ENCODE results near the gene LYZ.

LYZ gene

DNA sequence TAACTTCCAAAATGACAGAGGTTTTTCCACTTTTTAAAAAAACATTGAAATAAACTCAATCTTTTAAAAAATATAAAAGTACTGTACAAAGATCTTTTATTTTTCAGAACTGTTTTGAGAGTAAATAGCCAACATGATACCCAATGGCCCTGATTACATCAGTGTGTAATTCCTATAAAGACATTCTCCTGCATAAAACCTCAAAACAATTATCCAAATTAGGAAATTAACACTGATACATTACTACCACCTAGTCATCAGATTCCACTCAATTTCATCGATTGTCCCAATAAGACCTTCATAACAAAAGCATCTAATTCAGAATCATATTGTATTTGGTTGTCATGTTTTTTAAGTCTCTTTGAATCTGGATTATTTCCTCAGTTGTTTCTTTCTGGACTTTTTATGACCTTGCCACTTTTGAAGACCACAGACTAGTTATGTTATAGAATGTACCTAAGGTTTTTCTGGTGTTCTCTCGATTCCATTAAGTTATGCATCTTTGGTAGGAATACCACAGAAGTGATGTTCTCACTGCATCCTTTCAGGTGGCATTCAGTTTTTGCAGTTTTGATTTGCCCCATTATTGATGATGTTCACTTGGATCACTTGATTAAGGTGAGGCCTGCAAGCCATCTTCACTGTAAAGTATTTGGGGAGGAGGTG is 7.3 kb downstream of the LYZ start:
- no peak for DNase-seq (ENCODE audit: low read depth)
- H3K4me3 ChIP-seq (ENCODE audit: low read length), result no peak overlapping the region
- TF ChIP-seq, protein P1, sequence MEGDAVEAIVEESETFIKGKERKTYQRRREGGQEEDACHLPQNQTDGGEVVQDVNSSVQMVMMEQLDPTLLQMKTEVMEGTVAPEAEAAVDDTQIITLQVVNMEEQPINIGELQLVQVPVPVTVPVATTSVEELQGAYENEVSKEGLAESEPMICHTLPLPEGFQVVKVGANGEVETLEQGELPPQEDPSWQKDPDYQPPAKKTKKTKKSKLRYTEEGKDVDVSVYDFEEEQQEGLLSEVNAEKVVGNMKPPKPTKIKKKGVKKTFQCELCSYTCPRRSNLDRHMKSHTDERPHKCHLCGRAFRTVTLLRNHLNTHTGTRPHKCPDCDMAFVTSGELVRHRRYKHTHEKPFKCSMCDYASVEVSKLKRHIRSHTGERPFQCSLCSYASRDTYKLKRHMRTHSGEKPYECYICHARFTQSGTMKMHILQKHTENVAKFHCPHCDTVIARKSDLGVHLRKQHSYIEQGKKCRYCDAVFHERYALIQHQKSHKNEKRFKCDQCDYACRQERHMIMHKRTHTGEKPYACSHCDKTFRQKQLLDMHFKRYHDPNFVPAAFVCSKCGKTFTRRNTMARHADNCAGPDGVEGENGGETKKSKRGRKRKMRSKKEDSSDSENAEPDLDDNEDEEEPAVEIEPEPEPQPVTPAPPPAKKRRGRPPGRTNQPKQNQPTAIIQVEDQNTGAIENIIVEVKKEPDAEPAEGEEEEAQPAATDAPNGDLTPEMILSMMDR (IDR thresholded peaks at IDR 0.05; ENCODE audit: insufficient read depth, low read depth, low read length, missing control alignments), result no peak

DNA sequence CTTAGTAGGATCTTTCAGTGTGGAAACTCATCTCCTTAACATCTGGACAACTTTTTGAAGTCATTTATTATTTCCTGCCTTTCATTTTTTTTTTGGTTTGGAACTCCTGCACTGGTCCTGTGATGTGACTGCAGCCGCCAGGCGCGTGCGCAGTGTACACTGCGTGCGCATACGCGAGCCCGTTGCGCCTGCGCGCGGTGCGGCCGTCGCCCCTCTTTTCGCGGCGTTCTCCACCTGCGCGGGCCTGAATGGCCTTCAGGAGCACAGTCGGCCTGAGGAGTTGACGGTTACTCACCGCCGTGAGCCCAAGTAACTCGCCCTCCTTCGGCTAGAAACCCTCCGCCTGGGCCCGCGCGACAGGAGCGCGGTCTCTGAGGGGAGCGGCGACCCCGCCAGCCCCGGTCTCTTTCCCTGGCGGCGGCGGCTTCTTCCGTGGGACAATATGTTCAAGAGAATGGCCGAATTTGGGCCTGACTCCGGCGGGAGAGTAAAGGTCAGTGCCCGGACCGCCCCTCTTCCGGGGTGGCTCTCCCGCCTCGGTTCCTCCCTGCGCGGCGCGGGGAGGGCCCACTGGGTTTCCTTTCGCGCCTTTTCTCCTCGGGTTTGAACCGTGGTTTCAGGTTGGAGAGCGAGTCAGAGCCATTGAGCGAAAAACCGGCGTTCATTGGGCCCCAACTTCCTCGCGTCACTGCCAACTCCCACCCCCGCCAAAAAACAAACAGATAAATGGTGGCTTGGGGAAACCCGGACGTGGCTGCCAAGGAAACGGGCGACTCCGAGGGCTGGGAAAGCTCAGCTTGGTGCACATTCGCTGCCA is 11.6 kb downstream of the LYZ start, which contains the start of gene YEATS4:
YEATS4 (plus strand) TSS at position 213 of the 817 bp plus-strand sequence; CDS start at position 443, 230 bp downstream.
- peak within 1 kb of the TSS; percentile 79 for H3K4me3 ChIP-seq (ENCODE audit: low read length)
- TF ChIP-seq, protein P1 (IDR thresholded peaks at IDR 0.05; ENCODE audit: insufficient read depth, low read depth, low read length, missing control alignments), result no peak
- peak; percentile 92 for DNase-seq (ENCODE audit: low read depth)

DNA sequence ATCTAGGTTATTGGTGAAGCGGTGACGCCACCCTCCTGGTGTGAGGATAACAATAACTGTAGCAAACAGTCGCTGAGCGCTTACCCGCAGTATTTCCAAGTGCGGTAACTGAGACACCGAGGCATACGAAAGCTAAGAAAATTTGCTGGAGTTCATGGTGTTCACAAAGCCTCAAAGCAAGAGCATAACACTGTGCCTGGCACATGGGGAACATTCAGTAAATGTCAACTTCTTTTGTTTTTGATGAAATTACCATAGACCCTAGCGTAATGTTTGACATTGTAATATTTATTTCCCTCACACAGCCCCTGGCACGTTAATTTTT is 12.1 kb downstream of the LYZ start:
- peak overlapping the region; percentile 79 for H3K4me3 ChIP-seq (ENCODE audit: low read length)
- TF ChIP-seq, protein P1 (IDR thresholded peaks at IDR 0.05; ENCODE audit: insufficient read depth, low read depth, low read length, missing control alignments), result no peak
- DNase-seq (ENCODE audit: low read depth), result no peak

DNA sequence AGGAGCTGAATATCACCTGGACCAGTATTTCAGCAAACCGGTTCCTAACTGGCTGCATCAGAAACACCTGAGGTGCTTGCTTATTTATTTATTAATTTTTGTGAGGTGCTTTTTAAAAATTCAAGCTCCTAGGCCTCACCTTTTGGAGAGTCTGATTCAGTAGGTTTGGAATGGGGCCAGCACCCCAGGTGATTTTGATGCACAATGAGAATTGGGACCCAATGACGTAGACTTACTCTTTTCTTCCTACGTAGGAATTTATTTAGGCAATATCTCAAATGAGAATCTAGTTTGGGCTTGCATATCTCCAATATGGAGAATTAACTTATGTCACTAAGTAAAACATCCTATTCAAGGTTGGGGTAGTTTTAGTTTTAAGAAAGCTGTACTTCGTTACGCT is 18.6 kb downstream of the LYZ start:
- H3K4me3 ChIP-seq (ENCODE audit: low read length), result no peak overlapping the region
- TF ChIP-seq, protein P1 (IDR thresholded peaks at IDR 0.05; ENCODE audit: insufficient read depth, low read depth, low read length, missing control alignments), result no peak
- peak; percentile 85 for DNase-seq (ENCODE audit: low read depth)

DNA sequence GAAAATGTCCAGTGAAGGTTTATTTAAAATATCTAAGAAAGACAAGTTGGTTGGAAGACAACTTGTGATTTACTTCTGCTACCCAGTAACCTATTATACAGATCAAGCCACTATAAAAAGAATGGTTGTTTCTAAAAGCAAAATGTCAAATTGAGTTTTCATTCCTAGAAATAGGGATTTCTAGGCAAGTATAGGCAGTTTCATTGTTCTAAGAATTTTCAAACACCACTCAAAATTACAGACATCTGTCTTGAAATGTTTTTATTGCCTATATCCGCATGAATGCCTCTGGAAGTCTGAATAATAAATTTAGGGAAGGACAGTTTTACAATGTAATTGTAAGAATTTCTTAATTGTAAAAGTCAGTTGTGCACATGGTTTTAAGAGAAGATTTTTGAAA is 20.0 kb downstream of the LYZ start:
- DNase-seq (ENCODE audit: low read depth), result no peak
- H3K4me3 ChIP-seq (ENCODE audit: low read length), result no peak overlapping the region
- TF ChIP-seq, protein P1 (IDR thresholded peaks at IDR 0.05; ENCODE audit: insufficient read depth, low read depth, low read length, missing control alignments), result no peak

DNA sequence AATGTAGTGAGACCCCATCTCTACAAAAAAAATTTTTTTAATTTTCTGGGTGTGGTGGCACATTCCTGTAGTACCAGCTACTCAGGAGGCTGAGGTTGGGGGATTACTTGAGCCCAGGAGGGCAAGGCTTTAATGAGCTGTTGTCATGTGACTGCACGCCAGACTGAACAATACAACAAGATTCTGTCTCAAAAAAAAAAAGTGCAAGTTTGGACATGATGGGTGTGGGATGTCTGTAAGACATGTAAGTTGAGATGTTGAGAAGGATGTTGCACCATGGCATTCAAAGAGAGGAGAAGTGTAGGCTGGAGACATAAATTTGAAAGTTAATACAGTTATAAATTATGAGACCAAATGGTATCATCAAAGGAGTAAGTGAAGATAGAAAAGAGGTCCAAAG is 34.9 kb downstream of the LYZ start:
- H3K4me3 ChIP-seq (ENCODE audit: low read length), result no peak overlapping the region
- TF ChIP-seq, protein P1 (IDR thresholded peaks at IDR 0.05; ENCODE audit: insufficient read depth, low read depth, low read length, missing control alignments), result no peak

More for the DNA sequence above, 34.9 kb downstream of the LYZ start:
- DNase-seq (ENCODE audit: low read depth), result peak; percentile 74
